IPS-18c (cell line): ENCODE results near the gene CEMIP.

ENCODE experiments used
- H3K4me3 ChIP-seq: 2 replicates; pipeline ENCODE4 v1.7.0; 2013; ENCODE audit warnings: low read depth, mild to moderate bottlenecking, low read length, moderate library complexity; ENCODE audit not compliant: insufficient read depth
- H3K9me3 ChIP-seq: one replicate; pipeline ENCODE4 v1.6.1; 2013; ENCODE audit warnings: mild to moderate bottlenecking, low read length, moderate library complexity; ENCODE audit not compliant: control insufficient read depth, insufficient read depth

CEMIP gene

DNA sequence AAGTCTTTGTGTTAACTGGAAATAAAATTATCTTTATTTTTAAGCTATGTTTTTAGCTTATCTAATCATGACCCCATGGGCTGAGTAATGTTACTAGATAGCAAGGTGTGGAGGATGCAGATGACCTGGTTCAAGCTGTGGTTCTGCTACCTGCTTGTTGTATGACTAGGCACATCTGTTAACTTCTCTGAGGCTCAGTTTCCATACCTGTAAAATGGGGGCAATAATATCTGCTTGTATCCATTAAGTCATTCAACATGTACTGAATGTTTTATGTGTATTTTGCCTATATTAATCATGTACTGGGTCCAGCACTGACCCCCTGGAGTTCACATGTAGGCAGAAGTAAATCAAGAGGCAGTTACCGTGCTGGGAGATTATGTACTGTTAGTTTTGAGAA, 51.5 kb downstream of the CEMIP start:
- no peak overlapping the region for H3K4me3 ChIP-seq
- no peaks in the 10 kb centered on the region for H3K9me3 ChIP-seq

DNA sequence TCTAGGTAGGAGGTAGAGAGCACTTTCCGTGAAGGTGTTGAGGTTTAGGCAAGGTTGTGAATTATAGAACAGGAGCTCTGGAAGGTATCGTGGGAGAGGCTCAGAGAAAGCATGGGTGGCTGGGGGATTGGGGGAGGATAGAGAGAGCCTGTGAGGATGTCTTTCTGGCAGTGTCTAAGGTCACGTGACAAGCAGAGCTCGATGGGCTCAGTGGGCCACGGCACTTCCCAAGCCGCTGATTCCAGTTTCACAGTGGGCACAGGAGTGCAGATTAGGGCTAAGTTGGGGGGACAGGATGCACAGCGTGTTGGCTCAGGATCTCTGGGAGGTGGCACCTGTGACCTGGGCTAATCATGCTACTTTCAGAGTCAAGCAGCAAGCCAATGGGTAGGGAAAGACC, 52.0 kb downstream of the CEMIP start:
- H3K9me3 ChIP-seq: no peaks in the 10 kb centered on the region
- H3K4me3 ChIP-seq: no peak overlapping the region

DNA sequence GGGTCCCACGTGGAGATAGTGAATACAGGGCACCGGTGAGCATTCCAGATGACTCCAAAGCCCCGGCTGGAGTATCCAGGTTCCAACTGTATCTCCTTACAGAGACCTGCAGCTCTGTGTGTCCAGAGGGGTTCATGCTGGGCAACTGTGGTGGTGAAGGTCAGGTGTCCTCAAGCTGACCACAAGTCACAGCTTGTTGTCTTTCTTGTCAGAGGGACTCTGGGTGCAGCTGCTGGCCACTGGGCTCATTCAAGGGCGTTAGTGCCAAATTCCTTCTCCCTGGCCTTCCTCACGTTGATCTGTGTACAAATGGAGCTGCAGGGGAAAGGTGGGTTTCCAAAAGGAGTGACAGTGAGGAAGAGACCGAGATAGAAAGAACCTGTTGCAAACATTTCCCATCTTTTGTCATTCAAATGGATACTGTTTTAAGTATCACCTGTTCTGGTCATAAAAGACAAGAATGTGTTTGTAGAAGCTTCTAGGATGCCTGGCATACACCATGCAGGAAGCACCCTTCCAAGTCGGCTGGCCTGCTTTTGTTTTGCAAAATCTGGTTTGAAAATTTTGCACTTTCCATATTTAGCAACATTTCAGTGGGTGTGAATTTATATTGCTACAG, 52.5 kb downstream of the CEMIP start:
- no peak overlapping the region; the same call in 1 of the 2 replicates for H3K4me3 ChIP-seq
- no peaks in the 10 kb centered on the region for H3K9me3 ChIP-seq

DNA sequence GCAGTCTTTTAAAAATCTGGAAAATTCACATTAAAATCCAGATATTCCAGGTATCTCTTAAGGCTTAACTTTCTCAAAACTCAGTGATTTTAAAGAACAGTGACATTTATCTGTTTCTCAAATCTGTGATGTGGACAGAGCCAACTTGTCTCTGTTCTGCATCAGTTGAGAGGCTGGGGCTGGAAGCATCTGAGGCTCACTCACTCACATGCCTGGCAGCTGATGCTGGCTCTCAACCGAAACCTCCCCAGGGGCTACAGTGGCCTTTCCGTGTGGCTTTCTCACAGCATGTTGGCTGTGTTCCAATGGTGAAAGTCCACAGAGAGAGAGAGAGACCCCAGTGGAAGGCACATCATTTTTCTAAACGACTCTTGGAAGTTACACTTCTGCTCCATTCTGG, 53.5 kb downstream of the CEMIP start:
- Histone ChIP-seq H3K9me3 (no peaks in the 10 kb centered on the region), H3K4me3 (no peak overlapping the region)

DNA sequence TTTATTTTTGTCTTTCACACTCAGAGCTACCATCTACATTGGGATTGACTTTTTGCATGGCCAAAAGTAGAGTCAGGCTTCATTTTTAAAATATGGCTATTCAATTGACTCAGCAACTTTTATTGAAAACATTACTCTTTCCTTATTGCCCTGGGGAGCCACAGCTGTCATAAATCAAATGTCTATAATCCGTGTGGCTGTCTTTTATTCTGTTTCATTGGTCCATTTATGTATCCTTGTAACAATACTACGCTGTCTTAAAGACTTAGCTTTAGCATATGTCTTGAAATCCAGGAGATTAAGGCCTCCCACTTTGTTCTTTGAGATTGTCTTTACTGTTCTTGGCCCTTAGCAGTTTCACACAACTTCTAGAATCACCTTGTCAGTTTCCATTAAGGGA, 55.2 kb downstream of the CEMIP start:
- H3K9me3 ChIP-seq: no peaks in the 10 kb centered on the region
- no peak overlapping the region for H3K4me3 ChIP-seq

DNA sequence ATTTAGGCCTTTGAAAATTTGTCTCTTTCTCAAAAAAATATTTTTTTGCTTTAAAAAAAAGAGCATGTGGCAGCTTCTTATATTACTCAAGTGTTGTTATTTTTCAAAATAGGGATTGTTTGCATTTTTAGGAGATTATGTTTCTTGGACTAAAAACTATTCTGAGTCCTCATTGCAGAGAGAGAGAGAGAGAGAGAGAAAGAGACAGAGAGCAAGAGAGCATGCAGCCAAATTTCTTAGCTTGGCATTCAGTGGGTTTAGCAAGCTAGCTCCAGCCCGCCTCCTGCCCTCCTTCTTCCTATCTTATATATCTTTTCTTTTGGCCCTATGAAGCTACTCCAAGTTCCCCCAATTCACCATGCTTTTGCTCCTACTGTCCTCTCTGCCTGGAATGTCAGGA, 55.7 kb downstream of the CEMIP start:
- peaks cover 2% of the 10 kb centered on the region for H3K9me3 ChIP-seq
- no peak overlapping the region for H3K4me3 ChIP-seq

DNA sequence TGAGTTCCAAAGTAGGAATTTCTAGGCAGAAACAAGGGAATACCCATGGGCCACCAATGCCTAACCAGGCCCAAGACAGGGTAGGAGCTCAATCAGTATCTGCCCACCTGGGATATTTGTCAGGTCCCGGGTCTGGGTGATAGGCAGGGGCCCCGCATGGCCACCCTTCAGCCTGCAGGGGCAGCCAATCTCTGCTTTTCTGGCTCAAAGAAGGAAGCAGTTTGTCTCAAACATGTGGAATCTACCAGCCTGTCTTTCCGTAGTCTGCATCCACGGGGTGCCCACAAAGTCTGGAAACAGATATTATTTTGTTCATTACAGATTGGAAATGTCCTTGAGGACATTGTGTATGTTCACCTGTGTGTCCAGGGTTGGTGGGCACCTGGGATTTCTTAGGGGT, 56.2 kb downstream of the CEMIP start:
- H3K4me3 ChIP-seq: no peak overlapping the region
- H3K9me3 ChIP-seq: peaks cover 2% of the 10 kb centered on the region

DNA sequence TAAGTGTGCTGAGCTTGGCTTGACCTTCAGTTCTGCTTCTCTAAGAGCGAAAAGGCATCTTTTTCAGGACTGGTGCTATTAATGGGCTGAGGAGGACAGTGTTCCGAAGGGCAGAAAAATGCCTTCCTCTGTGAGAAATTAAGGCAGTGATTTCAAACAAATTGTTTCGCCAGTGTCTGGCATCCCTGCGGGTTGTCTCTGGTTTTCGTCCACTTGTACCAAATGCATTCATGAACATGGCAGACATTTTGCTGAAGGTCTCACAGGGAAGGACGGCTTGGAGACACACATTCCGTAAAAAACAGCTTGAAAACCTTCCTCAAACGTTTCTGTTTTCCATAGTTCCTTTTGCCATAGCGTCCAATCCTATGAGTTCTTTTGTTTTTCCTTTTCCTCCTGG, 57.1 kb downstream of the CEMIP start:
- Histone ChIP-seq H3K9me3 (peaks cover 2% of the 10 kb centered on the region), H3K4me3 (no peak overlapping the region)

DNA sequence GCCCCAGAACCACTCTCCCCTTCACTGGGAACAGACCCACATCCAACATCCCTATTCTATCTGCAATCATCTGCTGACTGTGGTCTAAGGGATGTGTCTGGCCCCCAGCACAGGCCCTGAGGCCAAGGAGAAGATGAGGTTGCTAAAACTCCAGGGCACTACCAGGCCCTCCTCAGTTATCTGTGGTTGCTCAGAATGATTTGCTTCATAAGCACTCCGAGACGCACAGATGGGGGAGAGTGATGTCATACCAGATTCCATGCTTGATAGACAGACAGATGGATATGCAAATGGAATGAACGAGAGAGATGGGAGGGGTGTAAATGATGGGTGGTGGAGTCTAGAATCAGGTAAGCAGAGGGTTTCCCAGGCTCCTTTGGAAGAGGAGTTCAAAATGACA, 57.8 kb downstream of the CEMIP start:
- Histone ChIP-seq H3K9me3 (peaks cover 2% of the 10 kb centered on the region), H3K4me3 (no peak overlapping the region)

DNA sequence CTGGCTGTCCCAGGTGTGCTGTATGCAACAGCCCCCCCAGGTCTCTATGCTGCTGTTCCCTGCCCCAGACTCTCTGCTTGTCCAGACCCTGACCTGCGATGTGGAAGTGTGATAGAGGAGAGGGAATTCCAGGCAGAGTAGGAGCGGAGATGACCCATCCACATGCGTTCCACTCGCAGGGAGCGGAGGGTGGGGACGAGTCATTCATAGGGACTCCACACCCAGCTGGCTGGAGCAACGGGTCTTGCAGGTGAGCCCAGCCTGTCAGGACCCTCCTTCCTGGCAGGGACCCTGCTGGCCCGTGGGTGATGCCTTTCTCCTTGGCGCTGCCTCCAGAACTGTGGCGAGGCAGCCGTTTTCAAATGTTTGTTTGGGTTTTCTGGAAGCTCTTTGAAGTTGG, 58.8 kb downstream of the CEMIP start:
- Histone ChIP-seq H3K9me3 (peaks cover 2% of the 10 kb centered on the region), H3K4me3 (no peak overlapping the region)

DNA sequence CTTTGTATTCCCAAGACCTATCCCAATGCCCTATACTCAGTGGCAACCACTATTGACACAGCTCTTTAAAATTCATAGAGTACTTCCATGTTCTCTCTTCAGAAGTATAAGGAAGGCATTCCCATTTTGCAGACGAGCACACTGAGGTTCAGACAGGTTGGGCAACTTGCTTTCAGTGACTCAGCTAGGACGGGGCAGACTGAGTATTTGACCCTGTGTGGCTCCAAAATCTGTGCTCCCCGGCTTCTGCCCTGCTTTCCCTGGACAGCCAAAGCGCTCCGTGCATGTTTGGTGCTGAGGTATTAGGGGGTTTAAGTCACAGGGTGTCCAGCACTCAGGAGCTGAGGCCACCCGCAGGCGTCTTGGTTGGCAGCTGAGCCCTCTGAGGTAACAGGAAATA, 59.5 kb downstream of the CEMIP start:
- H3K4me3 ChIP-seq: no peak overlapping the region
- peaks cover 2% of the 10 kb centered on the region for H3K9me3 ChIP-seq

DNA sequence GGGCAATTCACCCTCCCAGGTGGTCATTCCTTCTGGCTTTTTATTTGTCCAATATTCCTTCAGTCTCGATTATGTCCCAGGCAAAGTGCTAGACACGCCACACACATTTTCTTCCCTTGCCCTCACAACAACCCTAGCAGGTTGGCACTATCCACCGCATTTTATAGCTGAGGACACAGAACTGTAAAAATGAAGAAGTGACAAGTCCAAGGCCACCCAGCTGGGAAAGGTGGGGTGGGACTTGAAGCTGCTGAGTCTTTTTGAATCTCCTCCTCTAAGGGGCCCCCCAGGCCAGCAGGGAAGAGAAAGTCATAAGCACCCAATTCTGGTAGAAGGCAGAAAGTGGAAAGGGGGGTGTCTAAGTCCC, 60.6 kb downstream of the CEMIP start:
- Histone ChIP-seq H3K4me3 (no peak overlapping the region), H3K9me3 (peaks cover 2% of the 10 kb centered on the region)

DNA sequence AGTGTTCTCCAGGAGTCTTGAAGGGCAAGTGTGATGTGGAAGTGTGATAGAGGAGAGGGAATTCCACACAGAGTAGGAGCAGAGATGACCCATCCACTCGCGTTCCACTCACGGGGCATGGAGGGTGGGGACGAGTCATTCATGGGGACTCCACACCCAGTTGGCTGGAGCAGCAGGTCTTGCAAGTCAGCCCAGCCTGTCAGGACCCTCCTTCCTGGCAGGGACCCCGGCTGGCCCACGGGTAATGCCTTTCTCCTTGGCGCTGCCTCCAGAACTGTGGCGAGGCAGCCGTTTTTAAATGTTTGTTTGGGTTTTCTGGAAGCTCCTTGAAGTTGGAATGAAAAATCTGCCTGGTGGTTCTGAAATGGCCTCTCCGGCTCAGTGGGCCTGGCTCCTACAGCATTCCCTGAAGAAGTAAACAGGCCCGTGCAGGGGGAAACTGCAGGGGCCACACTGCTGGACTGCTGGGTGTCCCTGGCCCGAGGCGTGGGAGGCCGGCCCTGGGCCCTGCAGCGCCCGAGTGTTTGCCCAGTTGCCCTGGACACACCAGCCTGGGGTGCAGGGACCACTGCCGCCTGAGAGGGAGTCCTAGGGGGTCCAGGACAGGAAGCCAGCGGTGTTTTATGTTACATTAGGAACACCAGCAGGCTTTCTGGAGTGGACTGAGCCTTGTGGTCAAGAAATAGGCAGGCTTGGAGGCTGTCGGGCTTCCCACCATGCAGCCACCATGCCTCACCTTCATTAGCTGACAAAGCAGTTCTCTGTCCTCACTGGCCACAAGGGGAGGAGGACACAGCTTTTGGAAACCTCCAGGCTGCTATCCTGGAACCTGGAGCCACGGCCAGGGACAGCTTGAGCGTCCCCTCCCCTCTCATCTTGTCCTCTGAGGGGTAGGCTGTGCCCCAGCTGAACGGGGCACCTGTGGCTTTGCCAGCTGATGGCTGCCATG, 61.3 kb downstream of the CEMIP start:
- no peak overlapping the region for H3K4me3 ChIP-seq
- peaks cover 2% of the 10 kb centered on the region for H3K9me3 ChIP-seq

DNA sequence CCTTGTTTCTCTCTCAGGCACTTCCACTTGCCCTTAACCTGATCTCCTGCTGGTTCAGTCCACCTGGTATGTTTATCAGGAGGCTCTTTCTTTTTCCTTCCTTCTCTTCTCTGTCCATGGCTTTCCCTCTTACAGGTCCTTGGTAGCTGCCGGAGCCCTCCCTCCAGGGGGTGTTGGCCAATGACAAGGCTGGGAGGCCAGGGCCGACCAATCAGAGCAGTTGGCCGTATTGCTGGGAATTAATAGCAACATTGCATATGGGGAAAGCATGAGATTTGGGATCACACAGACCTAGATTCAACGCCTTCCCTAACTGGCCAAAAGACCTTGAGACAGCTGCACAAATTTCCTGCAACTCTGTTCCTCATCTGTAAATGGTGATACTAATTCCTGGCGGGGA, 62.4 kb downstream of the CEMIP start:
- H3K9me3 ChIP-seq: peaks cover 2% of the 10 kb centered on the region
- H3K4me3 ChIP-seq: no peak overlapping the region

DNA sequence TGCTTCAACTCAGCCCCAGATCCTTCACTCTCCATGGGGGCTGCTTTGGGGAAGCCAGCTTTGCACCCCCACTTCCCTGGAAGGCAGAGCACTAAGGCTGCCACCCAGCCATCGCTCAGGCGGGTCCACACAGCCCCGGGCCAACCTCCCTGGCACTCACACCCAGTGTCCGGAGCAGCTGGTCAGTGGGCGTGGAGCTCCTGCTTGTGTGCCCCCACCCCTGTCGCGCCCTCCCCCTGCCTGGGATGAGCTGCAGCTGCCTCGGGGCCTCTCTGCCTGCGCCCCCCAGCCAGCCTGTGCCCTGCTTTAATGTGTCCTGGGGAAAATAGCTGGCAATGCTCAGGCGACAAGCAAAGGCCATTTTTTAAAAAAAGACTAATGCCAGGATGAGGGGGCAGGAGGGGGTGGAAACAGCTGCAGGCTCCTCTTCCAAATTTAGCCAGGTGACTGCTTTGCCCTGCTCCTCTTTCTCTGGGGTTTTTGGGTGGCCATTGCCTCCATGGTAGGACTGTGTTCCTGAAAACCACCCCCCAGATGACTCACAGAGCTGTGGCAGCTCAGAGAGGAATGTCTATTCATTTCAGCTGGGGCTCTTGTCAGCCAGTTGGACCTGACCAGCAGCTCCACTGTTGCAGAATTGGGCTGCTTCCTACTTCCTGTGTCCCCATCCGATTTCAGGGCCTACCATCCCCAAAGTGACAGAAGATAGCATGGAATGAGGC, 65.0 kb downstream of the CEMIP start:
- no peak overlapping the region for H3K4me3 ChIP-seq
- peaks cover 2% of the 10 kb centered on the region for H3K9me3 ChIP-seq

DNA sequence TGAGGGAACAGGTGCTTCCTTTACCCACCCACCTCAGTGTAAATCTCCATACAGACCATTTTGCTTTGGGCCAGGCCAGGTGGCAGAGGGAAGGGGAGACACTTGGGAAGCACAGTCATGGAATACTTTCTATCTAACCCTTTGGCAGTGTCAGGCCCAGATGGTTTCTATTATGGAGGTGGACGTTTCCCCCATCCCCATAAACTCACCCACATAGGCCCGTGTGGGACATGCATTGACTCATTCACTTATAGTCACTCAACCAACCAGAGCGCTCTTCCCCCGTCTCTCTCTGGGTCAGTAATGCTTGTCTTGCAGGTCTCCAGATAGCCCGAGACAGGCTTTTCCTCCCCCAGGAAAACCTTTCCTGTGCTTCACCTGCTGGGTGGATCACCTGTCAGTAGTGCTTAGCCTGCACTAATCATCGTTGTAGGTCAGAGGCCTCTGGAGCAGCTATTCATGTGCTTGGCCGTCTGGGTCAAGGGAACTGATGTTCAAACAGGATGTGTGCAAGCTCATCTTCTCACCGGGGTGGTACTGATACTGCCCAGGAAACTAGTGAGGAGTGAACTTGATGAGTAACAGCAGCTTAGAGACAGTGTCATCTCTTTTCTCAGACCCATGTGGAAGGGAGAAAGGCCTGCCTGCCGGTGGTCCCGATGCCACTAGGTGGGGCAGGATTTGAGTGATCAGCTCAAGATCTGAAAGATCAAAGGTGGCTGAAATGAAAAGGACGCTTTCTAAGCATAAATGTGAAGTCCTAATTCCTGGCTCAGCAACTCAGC, 67.1 kb downstream of the CEMIP start:
- Histone ChIP-seq H3K4me3 (no peak overlapping the region), H3K9me3 (no peaks in the 10 kb centered on the region)

DNA sequence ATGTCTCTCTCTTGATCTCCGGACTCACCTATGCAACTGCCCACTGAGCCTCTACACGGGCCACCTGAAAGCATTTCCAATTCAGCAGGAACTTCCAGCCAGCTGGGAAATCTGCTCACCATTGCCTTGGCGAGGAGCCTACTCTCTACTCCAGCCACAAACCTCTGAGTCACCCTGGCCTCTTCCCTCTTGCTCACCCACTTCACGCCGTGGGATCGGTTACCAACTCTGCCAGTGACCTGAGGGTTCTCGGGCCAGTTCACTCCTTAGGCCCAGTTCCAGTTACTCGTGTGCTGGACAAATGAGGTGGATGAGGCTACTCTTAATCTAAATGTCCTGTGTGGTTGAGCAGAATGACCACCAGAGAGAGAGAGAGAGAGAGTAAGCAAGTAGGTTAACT, 70.1 kb downstream of the CEMIP start:
- H3K9me3 ChIP-seq: no peaks in the 10 kb centered on the region
- H3K4me3 ChIP-seq: no peak overlapping the region
